Measurements from ENCODE around the gene PLTP. TPM values are rescaled to one million over a fixed set of nuclear protein-coding genes. Genes with fewer than 3 reads are reported as not detected.

Gene PLTP
- total RNA-seq, 1 experiment from 2014 or later, result 4.7 TPM

DNA sequence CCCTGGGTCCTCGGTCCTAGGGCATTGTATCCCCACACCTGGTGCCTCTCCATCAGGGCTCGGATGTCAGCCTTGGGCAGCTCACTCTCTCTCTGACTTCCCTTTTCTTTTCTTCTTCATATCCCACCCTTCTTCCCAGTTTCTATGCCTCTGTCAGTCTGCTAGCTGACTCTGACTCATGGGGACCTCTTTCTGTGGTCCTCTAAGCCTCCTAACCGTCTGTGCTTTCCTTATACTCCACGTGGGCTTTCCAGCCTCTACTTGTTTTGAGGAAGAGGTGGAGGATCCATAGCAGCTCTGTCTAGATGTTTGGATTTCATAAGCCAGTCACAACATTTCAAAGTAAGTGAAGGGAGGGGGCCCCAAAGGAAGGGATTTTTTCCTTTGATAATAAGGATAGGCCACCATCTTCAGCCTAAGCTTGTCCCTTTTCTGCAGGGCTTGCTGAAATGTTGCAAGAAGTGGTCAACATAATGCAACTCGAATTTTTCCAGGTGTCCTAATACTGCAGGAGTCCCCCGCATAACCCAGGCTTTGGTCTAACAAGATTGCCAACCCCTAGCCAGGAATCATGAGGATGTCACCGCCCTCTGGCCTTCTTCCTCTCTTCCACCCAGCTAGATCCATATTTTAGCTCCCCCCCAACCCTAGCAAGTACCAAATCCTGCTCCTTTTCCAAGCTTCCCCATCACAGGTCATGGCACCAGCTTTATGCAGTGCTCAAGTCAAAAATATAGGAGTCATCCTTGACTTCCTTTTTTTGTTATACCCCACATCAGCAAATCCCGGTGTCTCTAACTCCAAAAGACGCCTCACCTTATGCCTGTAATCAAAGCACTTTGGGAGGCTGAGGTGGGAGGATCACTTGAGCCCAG, 8.7 kb upstream of the PLTP start:
- intact Hi-C loops (cut with micrococcal nuclease), result no loop called here
- no TSS peak for BruUV-seq (replicated peaks)
- Histone ChIP-seq H3K4me1 (ENCODE audit: control insufficient read depth in 1 of 2, insufficient read depth in 2 of 2, low read length in 2 of 2) (no peaks in the 10 kb centered on the region), H3K27me3 (ENCODE audit: insufficient read depth, low read length) (no peaks in the 10 kb centered on the region), H3K27ac (ENCODE audit: low read depth, low read length) (no peak overlapping the region), H3K9ac (ENCODE audit: low read length) (no peak overlapping the region), H3K4me3 (replicated peaks in 1 of 2; ENCODE audit: low read depth in 1 of 2, low read length in 2 of 2) (no peak overlapping the region), H3K9me2 (ENCODE audit: insufficient read depth) (no peaks in the 10 kb centered on the region), H4K20me1 (ENCODE audit: insufficient read depth) (no peaks in the 10 kb centered on the region), H3K36me3 (ENCODE audit: control insufficient read depth in 1 of 2, insufficient read depth in 2 of 2, low read length in 2 of 2) (no peaks in the 10 kb centered on the region), H3K9me3 (ENCODE audit: control insufficient read depth in 1 of 2, insufficient read depth in 1 of 2, low read depth in 1 of 2, low read length in 2 of 2) (no peaks in the 10 kb centered on the region), H3K4me2 (ENCODE audit: low read length) (no peak overlapping the region), H2AFZ (ENCODE audit: low read depth, low read length, poor library complexity, severe bottlenecking) (no peak overlapping the region), H3K79me2 (ENCODE audit: insufficient read depth, low read length) (no peaks in the 10 kb centered on the region)
- TF ChIP-seq SP1 (IDR thresholded peaks at IDR 0.05; ENCODE audit: low read depth) (no peak), RAD21 (IDR thresholded peaks at IDR 0.05; ENCODE audit: low read depth) (no peak)
- TF ChIP-seq, protein P1, sequence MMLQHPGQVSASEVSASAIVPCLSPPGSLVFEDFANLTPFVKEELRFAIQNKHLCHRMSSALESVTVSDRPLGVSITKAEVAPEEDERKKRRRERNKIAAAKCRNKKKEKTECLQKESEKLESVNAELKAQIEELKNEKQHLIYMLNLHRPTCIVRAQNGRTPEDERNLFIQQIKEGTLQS (IDR thresholded peaks at IDR 0.05), result no peak
- ChIA-PET CTCF (no interaction called here), POLR2A (interaction anchor here (0.6 to 3.2 kb wide), 2 partner anchors 14 to 49 kb away, joined by 3 to 12 read pairs; partner anchors contain the start of gene PCIF1), RAD21 (ENCODE audit: low non-redundant PET in 1 of 2, low total read pairs in 2 of 2, uncharacterized antibody in 2 of 2, unreplicated experiment in 2 of 2) (no interaction called here)
- ATAC-seq, result no peak
- no peak for DNase-seq (ENCODE audit: low read depth, low spot score)

DNA sequence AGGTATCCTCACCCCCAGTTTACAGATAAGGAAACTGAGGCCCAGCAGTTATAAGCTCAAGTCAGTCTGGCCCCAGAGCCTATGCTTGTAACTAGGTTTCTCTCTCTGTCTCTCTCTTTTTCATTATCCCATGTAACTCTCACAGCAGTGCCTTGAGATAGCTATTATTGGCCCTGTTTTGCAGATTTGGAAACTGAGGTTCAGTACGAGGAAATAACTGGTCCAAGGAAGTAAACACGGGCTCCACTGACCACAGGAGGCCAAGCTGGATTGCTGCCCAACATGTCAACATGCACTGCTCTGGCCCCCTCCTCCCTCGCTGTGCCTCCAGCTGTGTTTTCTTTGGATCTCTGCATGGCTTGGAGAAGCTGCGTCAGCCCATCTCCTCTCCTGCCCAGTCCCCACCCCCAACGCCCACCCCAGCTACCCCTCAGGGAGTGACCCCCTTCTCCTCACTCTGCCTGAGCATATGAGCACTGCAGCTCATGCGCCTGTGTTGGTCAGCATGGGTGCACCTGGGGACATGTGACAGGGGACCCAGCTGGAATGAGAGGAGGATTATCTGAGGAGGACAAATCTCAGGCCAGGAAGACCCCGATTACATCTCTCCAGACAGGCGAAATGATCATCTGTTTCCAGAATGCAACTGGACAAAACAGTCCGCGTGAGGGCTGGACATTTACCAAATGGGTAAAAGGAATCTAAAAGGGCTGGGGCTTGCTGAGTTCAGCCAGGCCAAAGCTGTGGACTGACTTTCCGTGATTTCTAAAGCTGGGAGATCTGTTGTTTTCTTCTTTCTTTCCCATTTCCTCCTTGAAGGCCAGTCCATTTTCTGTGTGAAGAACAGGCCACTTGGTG, 7.8 kb upstream of the PLTP start:
- H3K4me3 ChIP-seq (replicated peaks in 1 of 2; ENCODE audit: low read depth in 1 of 2, low read length in 2 of 2), result no peak overlapping the region
- no peak for TF ChIP-seq JUND (IDR thresholded peaks at IDR 0.05)
- TF ChIP-seq POLR2AphosphoS5 (IDR thresholded peaks at IDR 0.05; ENCODE audit: low read depth, low read length), result no peak
- TF ChIP-seq, protein P2, sequence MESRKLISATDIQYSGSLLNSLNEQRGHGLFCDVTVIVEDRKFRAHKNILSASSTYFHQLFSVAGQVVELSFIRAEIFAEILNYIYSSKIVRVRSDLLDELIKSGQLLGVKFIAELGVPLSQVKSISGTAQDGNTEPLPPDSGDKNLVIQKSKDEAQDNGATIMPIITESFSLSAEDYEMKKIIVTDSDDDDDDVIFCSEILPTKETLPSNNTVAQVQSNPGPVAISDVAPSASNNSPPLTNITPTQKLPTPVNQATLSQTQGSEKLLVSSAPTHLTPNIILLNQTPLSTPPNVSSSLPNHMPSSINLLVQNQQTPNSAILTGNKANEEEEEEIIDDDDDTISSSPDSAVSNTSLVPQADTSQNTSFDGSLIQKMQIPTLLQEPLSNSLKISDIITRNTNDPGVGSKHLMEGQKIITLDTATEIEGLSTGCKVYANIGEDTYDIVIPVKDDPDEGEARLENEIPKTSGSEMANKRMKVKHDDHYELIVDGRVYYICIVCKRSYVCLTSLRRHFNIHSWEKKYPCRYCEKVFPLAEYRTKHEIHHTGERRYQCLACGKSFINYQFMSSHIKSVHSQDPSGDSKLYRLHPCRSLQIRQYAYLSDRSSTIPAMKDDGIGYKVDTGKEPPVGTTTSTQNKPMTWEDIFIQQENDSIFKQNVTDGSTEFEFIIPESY (IDR thresholded peaks at IDR 0.05; ENCODE audit: extremely low read depth, insufficient replicate concordance, low read length), result no peak
- no peak for TF ChIP-seq ZNF274 (IDR thresholded peaks at IDR 0.05; ENCODE audit: low read depth, low read length)
- no peak for TF ChIP-seq EZH2 (IDR thresholded peaks at IDR 0.05)
- TF ChIP-seq, protein P3, sequence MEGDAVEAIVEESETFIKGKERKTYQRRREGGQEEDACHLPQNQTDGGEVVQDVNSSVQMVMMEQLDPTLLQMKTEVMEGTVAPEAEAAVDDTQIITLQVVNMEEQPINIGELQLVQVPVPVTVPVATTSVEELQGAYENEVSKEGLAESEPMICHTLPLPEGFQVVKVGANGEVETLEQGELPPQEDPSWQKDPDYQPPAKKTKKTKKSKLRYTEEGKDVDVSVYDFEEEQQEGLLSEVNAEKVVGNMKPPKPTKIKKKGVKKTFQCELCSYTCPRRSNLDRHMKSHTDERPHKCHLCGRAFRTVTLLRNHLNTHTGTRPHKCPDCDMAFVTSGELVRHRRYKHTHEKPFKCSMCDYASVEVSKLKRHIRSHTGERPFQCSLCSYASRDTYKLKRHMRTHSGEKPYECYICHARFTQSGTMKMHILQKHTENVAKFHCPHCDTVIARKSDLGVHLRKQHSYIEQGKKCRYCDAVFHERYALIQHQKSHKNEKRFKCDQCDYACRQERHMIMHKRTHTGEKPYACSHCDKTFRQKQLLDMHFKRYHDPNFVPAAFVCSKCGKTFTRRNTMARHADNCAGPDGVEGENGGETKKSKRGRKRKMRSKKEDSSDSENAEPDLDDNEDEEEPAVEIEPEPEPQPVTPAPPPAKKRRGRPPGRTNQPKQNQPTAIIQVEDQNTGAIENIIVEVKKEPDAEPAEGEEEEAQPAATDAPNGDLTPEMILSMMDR (IDR thresholded peaks at IDR 0.05 in 2 of 3, conservative IDR thresholded peaks at IDR 0.05 in 1 of 3; ENCODE audit: borderline replicate concordance in 1 of 3, insufficient read depth in 1 of 3, low read depth in 2 of 3, low read length in 2 of 3), result no peak
- TF ChIP-seq, protein P1 (IDR thresholded peaks at IDR 0.05), result no peak
- no peak for TF ChIP-seq SIN3A (IDR thresholded peaks at IDR 0.05; ENCODE audit: low read depth)
- TF ChIP-seq ZFX (IDR thresholded peaks at IDR 0.05), result no peak
- TF ChIP-seq EGR1 (IDR thresholded peaks at IDR 0.05; ENCODE audit: low read depth), result no peak
- no peak for TF ChIP-seq POLR2A (IDR thresholded peaks at IDR 0.05; ENCODE audit: borderline replicate concordance, extremely low read depth, insufficient read depth, insufficient read length)

More for the DNA sequence above, 7.8 kb upstream of the PLTP start:
- Histone ChIP-seq H3K9me3 (ENCODE audit: control insufficient read depth in 1 of 2, insufficient read depth in 1 of 2, low read depth in 1 of 2, low read length in 2 of 2) (no peaks in the 10 kb centered on the region), H3K4me1 (ENCODE audit: control insufficient read depth in 1 of 2, insufficient read depth in 2 of 2, low read length in 2 of 2) (no peaks in the 10 kb centered on the region), H3K27me3 (ENCODE audit: insufficient read depth, low read length) (no peaks in the 10 kb centered on the region), H3K36me3 (ENCODE audit: control insufficient read depth in 1 of 2, insufficient read depth in 2 of 2, low read length in 2 of 2) (no peaks in the 10 kb centered on the region), H3K27ac (ENCODE audit: low read depth, low read length) (no peak overlapping the region), H4K20me1 (ENCODE audit: insufficient read depth) (no peaks in the 10 kb centered on the region), H2AFZ (ENCODE audit: low read depth, low read length, poor library complexity, severe bottlenecking) (no peak overlapping the region), H3K4me2 (ENCODE audit: low read length) (no peak overlapping the region), H3K79me2 (ENCODE audit: insufficient read depth, low read length) (no peaks in the 10 kb centered on the region), H3K9ac (ENCODE audit: low read length) (no peak overlapping the region), H3K9me2 (ENCODE audit: insufficient read depth) (no peaks in the 10 kb centered on the region)
- POLR2A ChIA-PET, result interaction anchor here (3.2 kb wide), 1 partner anchor 14 kb away, joined by 12 read pairs; the partner anchor contains the start of gene PCIF1
- intact Hi-C loops (cut with micrococcal nuclease), result no loop called here
- CTCF ChIA-PET, result interaction anchor here (0.6 kb wide), 1 partner anchor 13 kb away, joined by 4 read pairs; no protein-coding TSS in a partner anchor
- no peak for DNase-seq (ENCODE audit: low read depth, low spot score)
- no TSS peak for BruUV-seq (replicated peaks)
- ATAC-seq, result no peak
- RAD21 ChIA-PET (ENCODE audit: low non-redundant PET in 1 of 2, low total read pairs in 2 of 2, uncharacterized antibody in 2 of 2, unreplicated experiment in 2 of 2), result no interaction called here

Measured in HCT116 (cell line).